ENCODE measurements around the gene TBC1D24. TPM values are rescaled to one million over a fixed set of nuclear protein-coding genes. Genes with fewer than 3 reads are reported as not detected.
"Not testable (repeated sequence)": the region's sequence is repeated elsewhere in the genome, so short reads cannot be mapped to it uniquely, and the experiment has no call there.

The TBC1D24 gene
- total RNA-seq, 2 donors from 2014 or later: 9.8 to 15.1 TPM

- intact Hi-C loops (cut with DNase I): no loop called here
- no peak for ATAC-seq
Observed at GRCh38 chr16:2476741-2477140, 1.8 kb downstream of the TBC1D24 start.

GRCh38 chr16:2477327-2477726, 2.4 kb downstream of the TBC1D24 start:
- intact Hi-C loops (cut with DNase I): no loop called here
- ATAC-seq (no peak), DNase-seq (no peak)

More at GRCh38 chr16:2476741-2477140, 1.8 kb downstream of the TBC1D24 start:
- no peak for DNase-seq

GRCh38 chr16:2478279-2478678, 3.4 kb downstream of the TBC1D24 start:
- intact Hi-C loops (cut with DNase I): no loop called here
- ATAC-seq (no peak), DNase-seq (no peak)

GRCh38 chr16:2479996-2480395, 5.1 kb downstream of the TBC1D24 start:
- not testable (repeated sequence) for DNase-seq, ATAC-seq

GRCh38 chr16:2480948-2481347, 6.0 kb downstream of the TBC1D24 start:
- intact Hi-C loops (cut with DNase I): no loop called here

More at GRCh38 chr16:2479996-2480395, 5.1 kb downstream of the TBC1D24 start:
- intact Hi-C loops (cut with DNase I): not testable (repeated sequence)

GRCh38 chr16:2481676-2482075, 6.7 kb downstream of the TBC1D24 start:
- intact Hi-C loops (cut with DNase I): no loop called here
- DNase-seq (no peak), ATAC-seq (no peak)

More at GRCh38 chr16:2480948-2481347, 6.0 kb downstream of the TBC1D24 start:
- DNase-seq (no peak), ATAC-seq (no peak)

GRCh38 chr16:2482249-2482648, 7.3 kb downstream of the TBC1D24 start:
- intact Hi-C loops (cut with DNase I): no loop called here
- DNase-seq (no peak), ATAC-seq (no peak)

- ATAC-seq (peak; percentile 70 to 87), DNase-seq (no peak)
- intact Hi-C loops (cut with DNase I): no loop called here
Observed at GRCh38 chr16:2482708-2483534, 8.0 kb downstream of the TBC1D24 start.

- no peak for DNase-seq
- no peak for ATAC-seq
- intact Hi-C loops (cut with DNase I): no loop called here
Observed at GRCh38 chr16:2483939-2484897, 9.3 kb downstream of the TBC1D24 start.

GRCh38 chr16:2484898-2485508, 10.1 kb downstream of the TBC1D24 start:
- intact Hi-C loops (cut with DNase I): no loop called here
- DNase-seq: no peak

GRCh38 chr16:2485811-2486507, 11.0 kb downstream of the TBC1D24 start:
- ATAC-seq (no peak), DNase-seq (no peak)
- intact Hi-C loops (cut with DNase I): no loop called here

More at GRCh38 chr16:2484898-2485508, 10.1 kb downstream of the TBC1D24 start:
- no peak for ATAC-seq

GRCh38 chr16:2486645-2487516, 12.0 kb downstream of the TBC1D24 start:
- DNase-seq (no peak), ATAC-seq (peak; percentile 62 to 70)
- intact Hi-C loops (cut with DNase I): no loop called here

- DNase-seq (no peak), ATAC-seq (no peak)
- intact Hi-C loops (cut with DNase I): no loop called here
Observed at GRCh38 chr16:2487517-2487842, 12.6 kb downstream of the TBC1D24 start.

GRCh38 chr16:2487903-2488531, 13.1 kb downstream of the TBC1D24 start:
- ATAC-seq (no peak), DNase-seq (no peak)
- intact Hi-C loops (cut with DNase I): no loop called here

GRCh38 chr16:2489581-2489980, 14.7 kb downstream of the TBC1D24 start:
- ATAC-seq: no peak
- intact Hi-C loops (cut with DNase I): no loop called here
- no peak for DNase-seq

GRCh38 chr16:2490190-2491105, 15.5 kb downstream of the TBC1D24 start:
- intact Hi-C loops (cut with DNase I): loop anchor here in 1 of 2 donors (5.0 to 10.0 kb wide), 2 partner anchors 66 to 148 kb away; partner anchors contain the start of genes ABCA3 and CCNF
- ATAC-seq (no peak), DNase-seq (no peak)

All from left cardiac atrium (tissue), 4 donors.